GM20000 (cell line): Measurements from ENCODE around the gene KRT80.

Source experiments
- DNase-seq: peaks from one replicate; pipeline ENCODE4 v3.0.0; 2012; ENCODE audit warnings: low spot score
- TF ChIP-seq, protein P1 (sequence below): IDR thresholded peaks from 2 replicates; pipeline ENCODE4 v1.5.1; 2012; ENCODE audit warnings: mild to moderate bottlenecking, control low read depth; ENCODE audit errors: extremely low read depth, missing control alignments

KRT80 gene

GRCh38 chr12:52152905-52153317, 38.9 kb downstream of the KRT80 start:
- TF ChIP-seq, protein P1, sequence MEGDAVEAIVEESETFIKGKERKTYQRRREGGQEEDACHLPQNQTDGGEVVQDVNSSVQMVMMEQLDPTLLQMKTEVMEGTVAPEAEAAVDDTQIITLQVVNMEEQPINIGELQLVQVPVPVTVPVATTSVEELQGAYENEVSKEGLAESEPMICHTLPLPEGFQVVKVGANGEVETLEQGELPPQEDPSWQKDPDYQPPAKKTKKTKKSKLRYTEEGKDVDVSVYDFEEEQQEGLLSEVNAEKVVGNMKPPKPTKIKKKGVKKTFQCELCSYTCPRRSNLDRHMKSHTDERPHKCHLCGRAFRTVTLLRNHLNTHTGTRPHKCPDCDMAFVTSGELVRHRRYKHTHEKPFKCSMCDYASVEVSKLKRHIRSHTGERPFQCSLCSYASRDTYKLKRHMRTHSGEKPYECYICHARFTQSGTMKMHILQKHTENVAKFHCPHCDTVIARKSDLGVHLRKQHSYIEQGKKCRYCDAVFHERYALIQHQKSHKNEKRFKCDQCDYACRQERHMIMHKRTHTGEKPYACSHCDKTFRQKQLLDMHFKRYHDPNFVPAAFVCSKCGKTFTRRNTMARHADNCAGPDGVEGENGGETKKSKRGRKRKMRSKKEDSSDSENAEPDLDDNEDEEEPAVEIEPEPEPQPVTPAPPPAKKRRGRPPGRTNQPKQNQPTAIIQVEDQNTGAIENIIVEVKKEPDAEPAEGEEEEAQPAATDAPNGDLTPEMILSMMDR, result no peak
- no peak for DNase-seq

- TF ChIP-seq, protein P1, result peak; percentile 68
- peak; percentile 84 for DNase-seq
Observed at GRCh38 chr12:52151837-52152783, 39.7 kb downstream of the KRT80 start.

DNA sequence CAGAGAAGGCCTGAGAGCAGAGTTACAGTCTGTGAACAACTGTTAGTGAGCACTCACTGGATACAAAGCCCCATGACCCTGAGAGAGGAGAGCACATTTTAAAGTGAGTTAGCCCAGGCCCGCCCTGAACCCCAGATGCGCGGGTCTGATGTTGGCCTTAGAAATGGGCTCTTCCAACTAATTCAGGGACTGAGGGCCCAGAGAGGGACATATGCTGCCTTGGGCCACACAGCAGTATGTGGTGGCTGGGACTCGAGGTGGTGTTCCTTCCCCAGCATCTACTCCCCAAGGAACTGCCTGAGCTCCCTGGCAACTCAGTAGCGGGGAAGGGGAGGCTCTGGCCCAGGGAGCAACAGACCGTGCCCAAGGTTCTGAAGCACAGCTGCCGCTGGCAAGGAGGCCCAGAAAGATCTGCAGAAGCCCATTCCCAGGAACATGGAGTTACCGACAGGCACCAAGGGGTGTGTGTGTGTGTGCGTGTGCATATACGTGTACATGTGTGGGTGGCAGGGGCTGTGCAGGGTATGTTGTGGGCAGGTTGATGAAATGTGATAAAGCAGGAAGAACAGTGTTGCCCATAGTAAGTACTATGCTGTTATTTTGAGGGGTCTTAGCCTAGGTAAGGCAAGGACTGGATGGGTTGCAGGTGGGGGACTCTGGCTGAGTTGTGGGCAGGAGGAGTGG, 40.5 kb downstream of the KRT80 start:
- DNase-seq, result no peak
- TF ChIP-seq, protein P1, result no peak

DNA sequence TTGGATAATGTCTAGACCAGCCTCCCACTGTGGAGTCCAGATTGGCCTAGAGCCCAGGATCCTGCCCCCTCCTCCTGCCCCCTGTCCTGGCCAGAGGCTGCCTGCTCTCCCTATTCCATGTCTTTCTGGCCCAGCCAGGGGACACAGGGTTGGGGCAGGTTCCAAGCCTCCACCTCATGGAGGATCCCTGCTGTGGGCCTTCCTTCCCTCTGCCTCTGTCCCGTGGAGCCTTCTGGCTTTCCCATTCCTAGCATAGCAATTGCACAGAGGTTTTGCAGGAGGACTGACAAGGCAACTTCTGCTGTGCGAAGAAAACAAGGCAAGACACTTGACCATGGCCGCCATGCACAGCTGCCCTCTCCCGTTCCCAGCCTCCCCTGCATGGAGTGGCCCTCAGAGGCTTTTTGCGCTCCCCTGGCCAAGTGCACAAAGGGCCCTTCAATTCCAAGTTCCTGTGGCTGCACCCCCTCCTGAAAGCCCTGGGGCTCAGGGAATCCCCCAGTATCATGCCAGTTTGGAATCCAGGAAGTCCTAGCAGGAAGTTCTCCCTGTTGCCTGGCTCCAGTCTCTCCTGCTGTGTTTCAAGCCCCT, 42.1 kb downstream of the KRT80 start:
- DNase-seq, result no peak
- TF ChIP-seq, protein P1, result no peak

DNA sequence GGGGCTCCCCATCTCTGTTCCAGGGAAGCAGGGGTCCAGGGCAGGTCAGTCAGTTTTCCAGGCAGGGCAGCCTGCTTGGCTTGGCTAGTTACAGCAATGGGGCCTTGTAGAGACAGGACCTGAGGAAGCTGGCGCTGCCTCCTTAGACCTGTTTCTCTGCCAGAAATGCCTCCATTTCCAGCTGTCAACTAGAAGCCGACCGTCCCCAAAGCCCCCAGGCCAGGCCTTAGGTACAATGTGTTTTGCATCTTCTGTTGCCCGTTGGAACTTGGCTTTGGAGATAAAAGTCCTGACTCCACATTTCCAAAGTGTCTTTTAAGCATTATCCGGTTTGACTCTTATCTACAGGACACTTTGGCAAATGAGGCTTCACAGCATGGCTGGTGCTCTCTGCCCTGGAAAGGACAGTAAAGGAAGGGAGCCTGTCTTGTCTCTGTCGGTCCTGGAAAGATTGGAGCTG, 42.6 kb downstream of the KRT80 start:
- TF ChIP-seq, protein P1, result no peak
- DNase-seq, result no peak

DNA sequence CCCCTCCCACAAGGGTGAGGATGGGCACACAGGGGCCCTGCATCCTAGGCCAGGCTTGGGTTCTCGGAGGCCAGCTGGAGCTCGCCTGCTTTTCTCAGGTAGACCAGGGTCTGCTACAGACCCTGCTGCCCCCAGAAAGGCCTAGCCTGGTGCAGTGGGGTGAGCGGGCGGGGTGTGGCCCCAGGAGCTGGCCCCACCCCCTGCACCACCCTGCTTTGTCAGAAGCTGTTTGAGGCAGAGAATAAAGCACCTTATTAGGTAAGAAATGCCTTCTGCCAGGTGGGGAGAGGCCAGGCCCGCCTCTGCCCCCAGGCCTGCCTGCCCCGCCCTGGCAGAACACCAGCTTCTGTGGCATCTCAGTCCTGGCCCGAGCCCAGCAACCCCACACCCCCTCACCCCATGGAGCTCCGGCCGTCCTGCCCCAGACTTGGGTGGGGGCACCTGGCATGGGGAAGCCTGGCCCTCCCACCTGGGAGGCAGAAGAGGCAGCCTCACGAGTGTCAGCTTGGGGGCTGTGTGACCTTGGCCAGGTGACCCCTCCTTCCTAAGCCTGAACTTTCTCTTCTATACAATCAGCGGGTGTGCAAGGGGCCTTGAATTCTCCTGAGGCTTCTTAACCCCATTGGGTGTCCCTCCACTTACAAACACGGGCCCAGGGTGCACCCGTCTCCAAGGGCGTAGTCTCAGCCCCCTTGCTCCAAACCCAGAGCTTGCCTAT, 43.2 kb downstream of the KRT80 start:
- no peak for DNase-seq
- TF ChIP-seq, protein P1, result no peak
